OCI-LY3 (cell line): ENCODE results near the gene UGT2B28.
"Not testable (repeated sequence)": the region's sequence is repeated elsewhere in the genome, so short reads cannot be mapped to it uniquely, and the experiment has no call there.

Experiments
- H2AFZ ChIP-seq: fragments of 200-600, 300-600 bp; shearing (Covaris generic); 2 replicates; pipeline ENCODE4 v1.6.0; 2014; ENCODE audit warnings: antibody characterized with exemption, low read depth, low read length
- H3K27ac ChIP-seq: fragments of 200-600, 300-600 bp; sonication (generic); 2 replicates; pipeline ENCODE4 v1.5.1; 2014; ENCODE audit warnings: mild to moderate bottlenecking, low read length, moderate library complexity, mixed read lengths
- H3K27me3 ChIP-seq: fragments of 200-600, 300-600 bp; sonication (generic); 2 replicates; pipeline ENCODE4 v1.6.1; 2014; ENCODE audit warnings: low read depth, low read length, mixed read lengths
- H3K36me3 ChIP-seq: fragments of 200-600, 300-600 bp; sonication (generic); replicated peaks from 2 replicates; pipeline ENCODE3; 2014; ENCODE audit warnings: low read depth, low read length, mixed read lengths
- H3K4me1 ChIP-seq: fragments of 300-600, 200-600 bp; sonication (generic); 2 replicates; pipeline ENCODE4 v1.6.1; 2014; ENCODE audit warnings: low read length, mixed read lengths
- H3K4me2 ChIP-seq: fragments of 200-600, 300-600 bp; sonication (generic); 2 replicates; pipeline ENCODE4 v1.6.1; 2014; ENCODE audit warnings: low read length, mixed read lengths
- H3K4me3 ChIP-seq: fragments of 300-600, 200-600 bp; sonication (generic); 2 replicates; pipeline ENCODE4 v1.5.1; 2014; ENCODE audit warnings: antibody characterized with exemption, mild to moderate bottlenecking, low read length, moderate library complexity
- H3K79me2 ChIP-seq: fragments of 300-600, 200-600 bp; shearing (Covaris generic); 2 replicates; pipeline ENCODE4 v1.6.1; 2014; ENCODE audit warnings: mild to moderate bottlenecking, low read length, mixed read lengths
- H3K9ac ChIP-seq: fragments of 300-600, 200-600 bp; shearing (Covaris generic); 2 replicates; pipeline ENCODE4 v1.6.0; 2014; ENCODE audit warnings: mild to moderate bottlenecking, low read length, moderate library complexity
- H3K9me3 ChIP-seq: fragments of 200-600, 300-600 bp; shearing (Covaris generic); 2 replicates; pipeline ENCODE4 v1.6.1; 2014; ENCODE audit warnings: low read length, mixed read lengths; ENCODE audit not compliant: insufficient read depth
- H4K20me1 ChIP-seq: fragments of 200-600, 300-600 bp; sonication (generic); 2 replicates; pipeline ENCODE4 v1.6.1; 2016; ENCODE audit warnings: low read length, mixed read lengths; ENCODE audit not compliant: insufficient read depth
- EZH2phosphoT487 ChIP-seq: fragments of 200-600 bp; shearing (Covaris generic); IDR thresholded peaks from 2 replicates; pipeline ENCODE4 v1.6.1; 2018; ENCODE audit warnings: antibody characterized with exemption, mixed run types, low read depth
- TF ChIP-seq, protein P1 (sequence below): fragments of 200-600, 300-600 bp; sonication (generic); IDR thresholded peaks from 2 replicates; pipeline ENCODE4 v1.5.1; 2014; ENCODE audit warnings: antibody characterized with exemption, low read length, low read depth

Gene UGT2B28

DNA sequence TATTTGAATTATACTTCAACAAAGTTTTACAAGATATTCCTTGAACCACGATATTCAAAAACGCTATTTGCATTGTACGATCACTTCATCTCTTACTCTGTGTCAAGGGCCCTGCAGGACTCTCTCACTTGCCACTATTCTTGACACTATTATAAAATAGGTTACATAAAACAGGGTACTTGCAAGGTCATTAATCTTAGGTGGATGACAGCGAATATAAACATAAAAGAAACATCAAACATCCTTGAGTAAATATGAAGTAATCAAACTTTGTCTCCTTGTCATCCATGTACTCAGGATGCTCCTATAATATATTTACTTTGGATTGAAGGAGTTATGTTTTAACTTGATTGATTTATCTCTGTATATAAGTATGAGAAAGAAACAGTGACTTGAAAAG lies at the start of gene UGT2B28:
TSS of gene UGT2B28 (plus strand) at position 395 of the 400 bp plus-strand sequence. CDS start 26 bp downstream, outside the sequence.
- H3K27me3 ChIP-seq, H4K20me1 ChIP-seq, H3K4me3 ChIP-seq, H3K9ac ChIP-seq, H3K9me3 ChIP-seq, H3K4me1 ChIP-seq, H3K27ac ChIP-seq, H3K79me2 ChIP-seq, H3K36me3 ChIP-seq, H2AFZ ChIP-seq, H3K4me2 ChIP-seq: not testable (repeated sequence)

DNA sequence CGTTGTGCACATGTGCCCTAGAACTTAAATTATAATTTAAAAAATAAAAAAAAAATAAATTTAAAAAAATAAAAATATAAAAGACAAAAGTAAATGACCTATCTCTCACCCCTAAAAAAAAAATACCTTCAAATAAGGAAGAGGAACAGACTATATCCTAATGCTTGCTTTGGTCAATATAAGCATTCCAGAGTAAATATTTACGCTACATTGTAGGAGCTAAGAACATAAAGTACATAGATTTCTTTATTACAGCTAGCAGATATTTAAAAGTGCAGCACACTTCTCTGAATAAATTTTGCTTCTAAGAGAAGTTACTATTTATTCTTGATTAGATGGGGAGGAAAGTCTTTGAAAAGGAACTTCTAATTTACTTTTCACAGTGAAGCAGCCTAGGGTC lies 41.2 kb upstream of the UGT2B28 start:
- H3K27ac ChIP-seq = no peak overlapping the region
- H4K20me1 ChIP-seq = no peaks in the 10 kb centered on the region
- no peak overlapping the region for H3K4me2 ChIP-seq
- no peak overlapping the region for H2AFZ ChIP-seq
- TF ChIP-seq, protein P1, sequence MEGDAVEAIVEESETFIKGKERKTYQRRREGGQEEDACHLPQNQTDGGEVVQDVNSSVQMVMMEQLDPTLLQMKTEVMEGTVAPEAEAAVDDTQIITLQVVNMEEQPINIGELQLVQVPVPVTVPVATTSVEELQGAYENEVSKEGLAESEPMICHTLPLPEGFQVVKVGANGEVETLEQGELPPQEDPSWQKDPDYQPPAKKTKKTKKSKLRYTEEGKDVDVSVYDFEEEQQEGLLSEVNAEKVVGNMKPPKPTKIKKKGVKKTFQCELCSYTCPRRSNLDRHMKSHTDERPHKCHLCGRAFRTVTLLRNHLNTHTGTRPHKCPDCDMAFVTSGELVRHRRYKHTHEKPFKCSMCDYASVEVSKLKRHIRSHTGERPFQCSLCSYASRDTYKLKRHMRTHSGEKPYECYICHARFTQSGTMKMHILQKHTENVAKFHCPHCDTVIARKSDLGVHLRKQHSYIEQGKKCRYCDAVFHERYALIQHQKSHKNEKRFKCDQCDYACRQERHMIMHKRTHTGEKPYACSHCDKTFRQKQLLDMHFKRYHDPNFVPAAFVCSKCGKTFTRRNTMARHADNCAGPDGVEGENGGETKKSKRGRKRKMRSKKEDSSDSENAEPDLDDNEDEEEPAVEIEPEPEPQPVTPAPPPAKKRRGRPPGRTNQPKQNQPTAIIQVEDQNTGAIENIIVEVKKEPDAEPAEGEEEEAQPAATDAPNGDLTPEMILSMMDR = no peak
- TF ChIP-seq EZH2phosphoT487 = no peak
- no peaks in the 10 kb centered on the region for H3K4me1 ChIP-seq
- no peak overlapping the region for H3K4me3 ChIP-seq
- H3K27me3 ChIP-seq = no peaks in the 10 kb centered on the region
- H3K36me3 ChIP-seq = no peaks in the 10 kb centered on the region
- no peaks in the 10 kb centered on the region for H3K79me2 ChIP-seq
- no peak overlapping the region for H3K9ac ChIP-seq
- H3K9me3 ChIP-seq = no peaks in the 10 kb centered on the region

DNA sequence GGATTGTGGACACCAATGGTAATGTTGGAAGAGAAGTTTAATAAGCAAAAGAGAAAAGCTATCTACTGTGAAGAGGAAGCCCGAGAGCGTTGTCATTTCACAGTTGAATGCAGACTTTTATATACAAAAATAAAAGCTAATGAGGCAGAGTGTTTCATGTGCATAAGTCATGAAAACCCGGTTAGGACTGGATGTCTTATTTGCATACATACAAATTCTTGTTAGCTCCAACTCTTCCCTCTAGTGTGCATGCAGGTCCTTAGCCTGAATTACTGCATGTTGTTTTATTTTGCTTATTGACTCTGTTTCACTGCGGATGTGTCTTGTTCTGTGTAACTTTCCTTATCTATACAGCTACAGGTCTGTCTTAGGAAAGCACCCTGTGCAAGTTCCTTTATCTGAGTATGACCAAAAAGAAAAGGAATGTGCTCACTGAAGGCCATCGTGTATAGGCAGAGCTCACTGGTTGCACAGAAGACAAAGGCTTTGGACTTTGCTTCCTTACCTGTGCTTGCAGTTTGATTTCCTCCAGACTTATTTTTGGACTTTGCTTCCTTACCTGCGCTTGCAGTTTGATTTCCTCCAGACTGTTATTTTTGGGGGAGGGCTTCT lies 40.6 kb upstream of the UGT2B28 start:
- H2AFZ ChIP-seq = no peak overlapping the region
- H3K27ac ChIP-seq = no peak overlapping the region
- no peaks in the 10 kb centered on the region for H3K9me3 ChIP-seq
- no peak for TF ChIP-seq EZH2phosphoT487
- TF ChIP-seq, protein P1 = no peak
- H3K4me2 ChIP-seq = no peak overlapping the region
- H3K79me2 ChIP-seq = no peaks in the 10 kb centered on the region
- H3K4me3 ChIP-seq = no peak overlapping the region
- no peaks in the 10 kb centered on the region for H3K4me1 ChIP-seq
- H4K20me1 ChIP-seq = no peaks in the 10 kb centered on the region
- no peaks in the 10 kb centered on the region for H3K36me3 ChIP-seq
- H3K27me3 ChIP-seq = no peaks in the 10 kb centered on the region
- H3K9ac ChIP-seq = no peak overlapping the region

DNA sequence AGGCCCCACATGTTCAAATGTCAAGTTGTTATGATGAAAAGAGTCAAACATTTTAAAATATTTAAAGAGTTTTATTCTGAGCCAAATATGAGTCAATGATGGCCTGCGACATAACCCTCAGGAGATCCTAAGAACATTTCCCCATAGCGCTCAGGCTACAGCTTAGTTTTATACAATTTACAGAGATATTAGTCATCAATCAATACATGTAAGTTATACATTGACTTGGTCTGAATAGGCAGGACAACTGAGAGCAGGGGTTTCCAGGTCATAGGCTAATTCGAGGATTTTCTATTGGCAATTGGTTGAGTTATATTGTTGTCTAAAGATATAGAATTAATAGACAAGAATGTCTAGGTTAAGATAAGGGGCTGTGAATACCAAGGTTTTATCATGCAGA lies 39.5 kb upstream of the UGT2B28 start:
- not testable (repeated sequence) for H3K79me2 ChIP-seq, H3K36me3 ChIP-seq, H2AFZ ChIP-seq, H3K4me2 ChIP-seq, H3K27me3 ChIP-seq, H4K20me1 ChIP-seq, H3K9ac ChIP-seq, H3K9me3 ChIP-seq, H3K4me1 ChIP-seq, H3K27ac ChIP-seq, H3K4me3 ChIP-seq

DNA sequence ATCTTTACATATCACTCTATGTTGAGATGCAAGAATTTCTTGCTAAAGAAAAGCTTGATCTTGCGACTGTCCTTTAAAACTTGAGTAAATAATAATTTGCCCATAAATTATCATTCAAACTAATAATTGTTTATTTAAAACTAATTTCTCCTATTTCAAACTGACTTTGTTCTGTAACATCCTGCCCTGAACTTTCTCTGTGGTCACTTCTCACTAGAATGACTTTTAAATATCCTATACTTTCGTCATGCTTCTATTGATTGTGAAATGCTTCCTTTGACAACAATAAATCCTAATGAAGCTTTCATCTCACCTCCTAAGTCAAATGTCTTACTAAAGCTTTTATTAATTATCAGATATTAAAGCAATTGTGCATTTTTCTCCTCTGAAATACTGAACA lies 38.5 kb upstream of the UGT2B28 start:
- H3K9me3 ChIP-seq, H3K4me1 ChIP-seq, H3K36me3 ChIP-seq, H3K27me3 ChIP-seq, H3K4me2 ChIP-seq, H4K20me1 ChIP-seq, H3K79me2 ChIP-seq, H3K4me3 ChIP-seq, H2AFZ ChIP-seq, H3K27ac ChIP-seq, H3K9ac ChIP-seq: not testable (repeated sequence)

DNA sequence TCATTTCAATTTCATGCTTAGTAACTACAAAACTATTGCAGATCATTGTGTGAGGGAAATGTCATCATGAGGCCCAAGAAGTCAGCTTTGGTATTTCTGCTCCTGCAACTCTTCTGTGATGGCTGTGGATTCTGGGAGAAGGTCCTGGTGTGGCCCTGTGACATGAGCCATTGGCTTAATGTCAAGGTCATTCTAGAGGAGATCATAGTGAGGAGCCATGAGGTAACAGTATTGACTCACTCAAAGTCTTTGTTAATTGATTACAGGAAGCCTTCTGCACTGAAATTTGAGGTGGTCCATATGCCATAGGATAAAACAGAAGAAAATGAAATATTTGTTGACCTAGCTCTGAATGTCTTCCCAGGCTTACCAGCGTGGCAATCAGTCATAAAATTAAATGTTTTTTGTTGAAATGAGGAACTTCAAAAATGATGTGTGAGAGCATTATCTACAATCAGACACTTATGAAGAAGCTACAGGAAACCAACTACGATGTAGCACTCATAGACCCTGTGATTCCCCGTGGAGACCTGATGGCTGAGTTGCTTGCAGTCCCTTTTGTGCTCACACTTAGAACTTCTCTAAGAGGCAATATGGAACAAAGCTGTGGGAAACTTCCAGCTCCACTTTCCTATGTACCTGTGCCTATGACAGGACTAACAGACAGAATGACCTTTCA lies 37.6 kb upstream of the UGT2B28 start:
- not testable (repeated sequence) for H3K79me2 ChIP-seq, H3K4me1 ChIP-seq, H3K4me3 ChIP-seq, H3K9me3 ChIP-seq, H3K27ac ChIP-seq, H3K36me3 ChIP-seq, H3K9ac ChIP-seq, H3K27me3 ChIP-seq, H2AFZ ChIP-seq, H3K4me2 ChIP-seq, H4K20me1 ChIP-seq

DNA sequence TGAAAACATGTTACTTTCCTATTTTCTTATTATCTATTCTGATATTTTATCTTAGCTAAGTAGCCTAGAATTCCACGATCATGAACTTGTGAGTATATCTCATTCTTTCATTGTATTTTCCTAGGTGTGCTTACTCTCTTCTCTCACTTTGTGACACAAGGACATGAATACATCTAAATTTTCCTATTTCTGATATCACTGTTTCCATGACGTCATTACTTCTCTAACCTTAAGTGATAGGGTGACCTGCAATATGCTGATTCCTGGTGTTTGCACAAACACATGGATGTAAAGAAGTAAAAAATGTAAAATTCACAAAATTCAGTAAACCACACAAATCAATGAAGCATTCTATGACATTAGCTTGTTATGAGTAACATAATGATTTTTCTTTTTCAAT lies 29.4 kb upstream of the UGT2B28 start:
- H3K4me1 ChIP-seq, H3K36me3 ChIP-seq, H3K27me3 ChIP-seq, H3K4me3 ChIP-seq, H2AFZ ChIP-seq, H4K20me1 ChIP-seq, H3K4me2 ChIP-seq, H3K9me3 ChIP-seq, H3K27ac ChIP-seq, H3K9ac ChIP-seq, H3K79me2 ChIP-seq: not testable (repeated sequence)

DNA sequence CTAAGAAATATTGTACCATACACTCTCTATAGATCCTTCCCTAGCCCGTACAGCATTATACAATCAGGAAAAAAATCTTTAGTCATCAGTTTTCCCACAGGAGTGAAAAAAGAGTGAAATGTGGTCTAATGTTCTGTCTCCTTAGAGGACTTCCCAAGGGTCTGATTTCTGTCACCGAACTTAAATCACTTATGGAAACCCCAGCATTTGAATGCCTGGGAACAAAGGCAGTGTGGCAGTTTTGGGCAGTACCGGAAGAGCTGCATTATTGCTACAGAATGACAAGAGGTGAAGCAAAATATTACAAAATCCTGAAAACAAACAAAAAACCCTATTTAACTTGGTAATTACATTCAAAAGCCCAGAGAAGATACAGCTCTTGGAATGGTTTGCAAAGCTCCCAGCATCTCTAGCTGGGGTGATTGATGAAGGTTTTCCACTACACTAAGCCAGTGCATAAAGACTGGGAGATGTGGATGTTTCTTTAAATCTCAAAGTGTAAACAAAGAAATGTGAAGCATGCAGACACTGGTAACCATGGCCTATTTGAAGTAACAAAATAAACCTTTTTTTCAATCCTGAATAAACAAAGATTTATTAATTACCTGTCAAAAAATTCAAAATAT lies 27.0 kb upstream of the UGT2B28 start:
- not testable (repeated sequence) for H3K9me3 ChIP-seq, H3K36me3 ChIP-seq, H3K4me1 ChIP-seq, H3K4me3 ChIP-seq, H3K27me3 ChIP-seq, H2AFZ ChIP-seq, H4K20me1 ChIP-seq, H3K9ac ChIP-seq, H3K27ac ChIP-seq, H3K79me2 ChIP-seq, H3K4me2 ChIP-seq
